OCI-LY7 (cell line): ENCODE measurements around the gene TTC39A. TPM values are rescaled to one million over a fixed set of nuclear protein-coding genes. Genes with fewer than 3 reads are reported as not detected.

Experiments
- BruUV-seq: library from RNA; stranded (reverse); fragments of 400-500 nt; replicated peaks from 2 replicates; lab custom pipeline; 2021; lab: Mats Ljungman, UMichigan
- CTCF ChIA-PET: fragments of 300-600 bp; sonication (Branson Sonifier 250); formaldehyde crosslinking; loops from one replicate; lab custom pipeline; 2022; ENCODE audit warnings: antibody characterized with exemption; ENCODE audit not compliant: unreplicated experiment; lab: Charles Lee
- POLR2A ChIA-PET: fragments of 300-600 bp; sonication (Branson Sonifier 250); formaldehyde crosslinking; loops from one replicate; lab custom pipeline; 2022; ENCODE audit warnings: antibody characterized with exemption; lab: Charles Lee
- DNase-seq: peaks from one replicate; pipeline ENCODE4 v3.0.0-alpha.2; 2015; ENCODE audit warnings: low spot score
- H2AFZ ChIP-seq: fragments of 200-600 bp; sonication (generic), shearing (Covaris generic); 2 replicates; pipeline ENCODE4 v1.6.1; 2014; ENCODE audit warnings: mild to moderate bottlenecking, antibody characterized with exemption, low read length, moderate library complexity
- H3K27ac ChIP-seq: fragments of 200-600 bp; sonication (generic); 2 replicates; pipeline ENCODE4 v1.5.1; 2014; ENCODE audit warnings: mixed run types, low read depth, mild to moderate bottlenecking, moderate library complexity, low read length, inconsistent platforms; ENCODE audit not compliant: poor library complexity, severe bottlenecking
- H3K36me3 ChIP-seq: fragments of 200-600 bp; sonication (generic); 2 replicates; pipeline ENCODE4 v1.6.1; 2014; ENCODE audit warnings: mild to moderate bottlenecking, antibody characterized with exemption, low read length, moderate library complexity, mixed read lengths; ENCODE audit not compliant: insufficient read depth
- H3K4me1 ChIP-seq: fragments of 200-600 bp; sonication (generic); 2 replicates; pipeline ENCODE4 v1.5.1; 2014; ENCODE audit warnings: mild to moderate bottlenecking, low read length; ENCODE audit not compliant: insufficient read depth, poor library complexity, severe bottlenecking
- H3K4me2 ChIP-seq: fragments of 200-600 bp; sonication (generic); 2 replicates; pipeline ENCODE4 v1.6.1; 2014; ENCODE audit warnings: mild to moderate bottlenecking, low read length
- H3K4me3 ChIP-seq: fragments of 200-600 bp; sonication (generic); 2 replicates; pipeline ENCODE4 v1.5.1; 2014; ENCODE audit warnings: mild to moderate bottlenecking, low read depth, low read length; ENCODE audit not compliant: poor library complexity, severe bottlenecking
- H3K79me2 ChIP-seq: fragments of 200-600 bp; sonication (generic); 2 replicates; pipeline ENCODE4 v1.6.1; 2016; ENCODE audit warnings: low read depth, mild to moderate bottlenecking, low read length, moderate library complexity, mixed read lengths; ENCODE audit not compliant: insufficient read depth
- H3K9me2 ChIP-seq: fragments of 200-600 bp; sonication (generic); 2 replicates; pipeline ENCODE4 v1.6.1; 2016; ENCODE audit warnings: mild to moderate bottlenecking, low read length, mixed read lengths; ENCODE audit not compliant: insufficient read depth
- H3K9me3 ChIP-seq: fragments of 200-600 bp; sonication (generic); 2 replicates; pipeline ENCODE4 v1.6.1; 2014; ENCODE audit warnings: mild to moderate bottlenecking, mixed run types, low read length, mixed read lengths
- H4K20me1 ChIP-seq: fragments of 200-600 bp; sonication (generic); 2 replicates; pipeline ENCODE4 v1.6.1; 2014; ENCODE audit warnings: mild to moderate bottlenecking, antibody characterized with exemption, low read length, moderate library complexity, mixed read lengths; ENCODE audit not compliant: insufficient read depth
- EZH2phosphoT487 ChIP-seq: fragments of 200-600 bp; sonication (generic); IDR thresholded peaks from 2 replicates; pipeline ENCODE4 v1.6.1; 2018; ENCODE audit warnings: low read depth, borderline replicate concordance, mild to moderate bottlenecking, mixed run types, antibody characterized with exemption, low read length, moderate library complexity, mixed read lengths
- intact Hi-C: fragments of 100-400 bp; cut with micrococcal nuclease; formaldehyde crosslinking; loops from one replicate; pipeline ENCODE4 v1.10.0; 2022; ENCODE audit not compliant: unreplicated experiment
- total RNA-seq, 2 experiments: library from RNA; depleted of rRNA in 1 of 2; stranded (reverse); fragments of >200 nt in 1 of 2; shearing (Covaris generic) in 1 of 2; gene quantifications; 2 replicates each; pipeline ENCODE4 v1.2.3, GENCODE V29; 2014 to 2022
- TF ChIP-seq, protein P1 (sequence below): fragments of 200-600 bp; sonication (generic); conservative IDR thresholded peaks from 2 replicates; pipeline ENCODE4 v1.5.1; 2014; ENCODE audit warnings: mild to moderate bottlenecking, antibody characterized with exemption, low read length, moderate library complexity, mixed read lengths

TTC39A gene
- total RNA-seq, 2 experiments from 2014 or later = not detected

DNA sequence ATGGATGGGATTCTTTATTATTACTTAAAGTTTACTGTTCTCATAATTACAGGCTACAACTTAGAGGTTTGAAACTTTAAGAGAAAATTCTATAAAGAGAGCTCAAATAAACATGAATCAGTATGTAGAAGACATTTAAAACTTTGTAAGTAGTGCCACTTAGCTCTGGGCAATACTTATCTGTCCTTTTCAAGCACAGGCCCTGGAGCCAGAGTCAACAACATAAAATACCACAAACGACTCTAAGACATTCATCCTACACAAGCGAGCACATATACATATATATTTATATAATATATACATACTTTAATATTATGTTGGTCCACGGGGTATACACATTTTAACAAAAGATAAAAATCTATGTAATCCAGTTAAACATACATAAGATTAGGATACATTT, 24.1 kb upstream of the TTC39A start:
- H3K27ac ChIP-seq = no peak overlapping the region
- peaks cover 25% of the 10 kb centered on the region; the same call in 1 of the 2 replicates for H3K36me3 ChIP-seq
- TF ChIP-seq, protein P1, sequence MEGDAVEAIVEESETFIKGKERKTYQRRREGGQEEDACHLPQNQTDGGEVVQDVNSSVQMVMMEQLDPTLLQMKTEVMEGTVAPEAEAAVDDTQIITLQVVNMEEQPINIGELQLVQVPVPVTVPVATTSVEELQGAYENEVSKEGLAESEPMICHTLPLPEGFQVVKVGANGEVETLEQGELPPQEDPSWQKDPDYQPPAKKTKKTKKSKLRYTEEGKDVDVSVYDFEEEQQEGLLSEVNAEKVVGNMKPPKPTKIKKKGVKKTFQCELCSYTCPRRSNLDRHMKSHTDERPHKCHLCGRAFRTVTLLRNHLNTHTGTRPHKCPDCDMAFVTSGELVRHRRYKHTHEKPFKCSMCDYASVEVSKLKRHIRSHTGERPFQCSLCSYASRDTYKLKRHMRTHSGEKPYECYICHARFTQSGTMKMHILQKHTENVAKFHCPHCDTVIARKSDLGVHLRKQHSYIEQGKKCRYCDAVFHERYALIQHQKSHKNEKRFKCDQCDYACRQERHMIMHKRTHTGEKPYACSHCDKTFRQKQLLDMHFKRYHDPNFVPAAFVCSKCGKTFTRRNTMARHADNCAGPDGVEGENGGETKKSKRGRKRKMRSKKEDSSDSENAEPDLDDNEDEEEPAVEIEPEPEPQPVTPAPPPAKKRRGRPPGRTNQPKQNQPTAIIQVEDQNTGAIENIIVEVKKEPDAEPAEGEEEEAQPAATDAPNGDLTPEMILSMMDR = no peak
- no peak for TF ChIP-seq EZH2phosphoT487
- POLR2A ChIA-PET = interaction anchor here (0.6 kb wide), 1 partner anchor 1452 kb away, joined by 3 read pairs; no protein-coding TSS in a partner anchor
- H3K4me2 ChIP-seq = no peak overlapping the region
- H3K79me2 ChIP-seq = no peaks in the 10 kb centered on the region
- no peak overlapping the region for H3K4me3 ChIP-seq
- CTCF ChIA-PET = no interaction called here
- intact Hi-C loops = no loop called here
- H2AFZ ChIP-seq = no peak overlapping the region
- H3K9me3 ChIP-seq = no peaks in the 10 kb centered on the region
- 0 out of 2 replicates have a peak, but pooled peaks cover 2% of the 10 kb centered on the region for H3K9me2 ChIP-seq
- no peaks in the 10 kb centered on the region for H3K4me1 ChIP-seq
- no peak for DNase-seq
- no peaks in the 10 kb centered on the region for H4K20me1 ChIP-seq
- no TSS peak for BruUV-seq

DNA sequence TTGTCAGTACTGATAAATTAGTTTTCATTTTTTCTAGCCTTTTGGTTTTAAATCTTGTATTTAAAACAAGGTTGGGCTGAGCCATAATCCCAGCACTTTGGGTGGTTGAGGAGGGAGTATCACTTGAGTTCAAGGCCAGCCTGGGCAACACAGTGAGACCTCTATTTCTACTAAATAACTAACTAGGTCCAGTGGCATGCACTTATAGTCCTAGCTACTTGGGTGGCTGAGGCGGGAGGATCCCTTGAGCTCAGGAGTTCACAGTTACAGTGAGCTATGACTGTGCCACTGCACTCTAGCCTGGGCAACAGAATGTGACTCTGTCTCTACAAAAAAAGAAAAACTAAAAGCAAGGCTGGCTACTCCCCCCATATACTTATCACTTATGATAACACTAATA, 21.5 kb upstream of the TTC39A start:
- intact Hi-C loops = no loop called here
- no peaks in the 10 kb centered on the region for H3K9me3 ChIP-seq
- no peak overlapping the region for H3K27ac ChIP-seq
- TF ChIP-seq, protein P1 = no peak
- no peak for TF ChIP-seq EZH2phosphoT487
- no peak for DNase-seq
- no peaks in the 10 kb centered on the region for H4K20me1 ChIP-seq
- ChIA-PET POLR2A (interaction anchor here (1.2 kb wide), 1 partner anchor 22 kb away, joined by 4 read pairs; no protein-coding TSS in a partner anchor), CTCF (interaction anchor here (0.9 kb wide), 1 partner anchor 17 kb away, joined by 4 read pairs; no protein-coding TSS in a partner anchor)
- H3K36me3 ChIP-seq = peaks cover 21% of the 10 kb centered on the region; the same call in 1 of the 2 replicates
- no peak overlapping the region for H3K4me3 ChIP-seq
- BruUV-seq = no TSS peak
- 0 out of 2 replicates have a peak, but pooled peaks cover 2% of the 10 kb centered on the region for H3K9me2 ChIP-seq
- H3K4me1 ChIP-seq = no peaks in the 10 kb centered on the region
- no peak overlapping the region for H3K4me2 ChIP-seq
- H3K79me2 ChIP-seq = no peaks in the 10 kb centered on the region
- no peak overlapping the region for H2AFZ ChIP-seq

DNA sequence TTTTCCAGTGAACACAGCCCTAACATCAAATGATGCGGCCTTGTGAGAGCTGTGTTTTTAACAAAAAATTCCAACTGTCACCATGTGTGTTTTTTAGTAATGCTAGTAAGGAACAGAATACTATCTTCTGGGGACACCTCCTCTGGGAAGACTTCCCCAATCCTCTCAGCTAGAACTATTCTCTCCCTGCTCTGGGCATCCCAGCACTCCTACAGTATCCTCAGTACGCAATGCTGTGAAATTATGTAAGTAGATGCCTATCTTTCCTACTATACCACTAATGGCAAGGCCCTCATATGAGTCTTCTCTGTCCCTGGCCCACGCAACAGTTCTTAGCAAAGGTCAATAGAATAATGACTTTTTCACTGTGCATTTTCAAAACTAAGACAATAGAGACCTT, 19.5 kb upstream of the TTC39A start:
- BruUV-seq = no TSS peak
- POLR2A ChIA-PET = no interaction called here

More for the DNA sequence above, 19.5 kb upstream of the TTC39A start:
- Histone ChIP-seq H3K4me1 (no peaks in the 10 kb centered on the region), H3K9me2 (0 out of 2 replicates have a peak, but pooled peaks cover 2% of the 10 kb centered on the region), H3K36me3 (peaks cover 5% of the 10 kb centered on the region; the same call in 1 of the 2 replicates), H4K20me1 (no peaks in the 10 kb centered on the region), H3K27ac (no peak overlapping the region), H3K4me2 (no peak overlapping the region), H2AFZ (no peak overlapping the region), H3K4me3 (no peak overlapping the region), H3K79me2 (no peaks in the 10 kb centered on the region), H3K9me3 (no peaks in the 10 kb centered on the region)
- DNase-seq = no peak
- CTCF ChIA-PET = no interaction called here
- TF ChIP-seq, protein P1 = no peak
- TF ChIP-seq EZH2phosphoT487 = no peak
- intact Hi-C loops = loop anchor here (10.0 kb wide), 1 partner anchor 425 kb away; no protein-coding TSS in a partner anchor
